ENCODE results near the gene SORBS2.

GRCh38 chr4:185793716-185794115, 18.3 kb downstream of the SORBS2 start:
- TF ChIP-seq POLR2A (IDR thresholded peaks at IDR 0.05; ENCODE audit: low read depth, low read length), result no peak
- no peak for TF ChIP-seq POLR2AphosphoS5 (IDR thresholded peaks at IDR 0.05; ENCODE audit: low read depth, low read length)
- TF ChIP-seq SPI1 (IDR thresholded peaks at IDR 0.05; ENCODE audit: low read depth, low read length), result no peak
- TF ChIP-seq TAF1 (IDR thresholded peaks at IDR 0.05; ENCODE audit: low read depth, low read length), result no peak

Data from GM12891 (cell line).